HCT116 (cell line): ENCODE data around the gene ACOT7. TPM values are rescaled to one million over a fixed set of nuclear protein-coding genes. Genes with fewer than 3 reads are reported as not detected.

Experiments used
- ATAC-seq: fragments of 200-7000 bp; cut with Tn5 transposase; 2 replicates; pipeline ENCODE4 v1.9.1; 2020; ENCODE audit warnings: mild to moderate bottlenecking, moderate library complexity
- BruUV-seq: library from RNA; stranded (reverse); fragments of 400-500 nt; replicated peaks from 2 replicates; lab custom pipeline; 2021; lab: Mats Ljungman, UMichigan
- CTCF ChIA-PET: fragments of 300-600 bp; sonication (Branson Sonifier 250); formaldehyde crosslinking; loops from one replicate; lab custom pipeline; 2021; ENCODE audit warnings: antibody characterized with exemption; lab: Charles Lee
- POLR2A ChIA-PET: fragments of 300-600, 350-600 bp; sonication (Branson Sonifier 250); formaldehyde crosslinking; loops from one replicate; lab custom pipeline; 2021; ENCODE audit warnings: antibody characterized with exemption; lab: Charles Lee
- RAD21 ChIA-PET, 2 experiments: fragments of 300-600 bp; sonication (Branson Sonifier 250); formaldehyde crosslinking; loops; one replicate each; lab custom pipeline; 2023; ENCODE audit warnings: low total read pairs in 2 of 2; ENCODE audit not compliant: uncharacterized antibody in 2 of 2, unreplicated experiment in 2 of 2, low non-redundant PET in 1 of 2; lab: Charles Lee
- DNase-seq: peaks from one replicate; pipeline ENCODE4 v3.0.0-alpha.2; 2010; ENCODE audit warnings: low read depth, low spot score
- H2AFZ ChIP-seq: fragments of 200-600 bp; shearing (Covaris generic), sonication (generic); 2 replicates; pipeline ENCODE4 v1.6.1; 2017; ENCODE audit warnings: low read depth, mixed run types, mixed read lengths, antibody characterized with exemption, low read length; ENCODE audit not compliant: poor library complexity, severe bottlenecking
- H3K27ac ChIP-seq: 2 replicates; pipeline ENCODE4 v1.5.1; 2012; ENCODE audit warnings: low read depth, low read length
- H3K27me3 ChIP-seq: fragments of 200-600 bp; sonication (generic); 2 replicates; pipeline ENCODE4 v1.6.1; 2016; ENCODE audit warnings: mixed run types, low read length, mixed read lengths; ENCODE audit not compliant: insufficient read depth
- H3K36me3 ChIP-seq, 2 experiments: fragments of 200-500 bp in 1 of 2; fragments of 200-600 bp in 1 of 2; sonication (Bioruptor generic) in 1 of 2; sonication (generic) in 1 of 2; 2 replicates each; pipeline versions ENCODE4 v1.5.1 to v1.6.1; 2014 to 2016; ENCODE audit warnings: low read length in 2 of 2, inconsistent platforms in 1 of 2, mixed read lengths in 1 of 2, mixed run types in 1 of 2; ENCODE audit not compliant: insufficient read depth in 2 of 2, control insufficient read depth in 1 of 2
- H3K4me1 ChIP-seq, 2 experiments: fragments of 200-600 bp in 1 of 2; sonication (generic) in 1 of 2; 2 replicates each; pipeline versions ENCODE4 v1.5.1 to v1.6.1; 2012 to 2017; ENCODE audit warnings: low read length in 2 of 2, inconsistent platforms in 1 of 2, mild to moderate bottlenecking in 1 of 2, mixed read lengths in 1 of 2, mixed run types in 1 of 2, moderate library complexity in 1 of 2; ENCODE audit not compliant: insufficient read depth in 2 of 2, control insufficient read depth in 1 of 2
- H3K4me2 ChIP-seq: fragments of 200-600 bp; sonication (generic); 2 replicates; pipeline ENCODE4 v1.6.1; 2017; ENCODE audit warnings: mixed run types, low read length, mixed read lengths
- H3K4me3 ChIP-seq, 2 experiments: fragments of 200-600 bp in 1 of 2; sonication (generic) in 1 of 2; replicated peaks in 1 of 2; 2 replicates each; pipeline ENCODE4 v1.5.1; 2011 to 2016; ENCODE audit warnings: low read length in 2 of 2, control low read depth in 1 of 2, low read depth in 1 of 2, mild to moderate bottlenecking in 1 of 2, mixed read lengths in 1 of 2, mixed run types in 1 of 2
- H3K79me2 ChIP-seq: fragments of 200-600 bp; sonication (generic); 2 replicates; pipeline ENCODE4 v1.6.1; 2017; ENCODE audit warnings: mild to moderate bottlenecking, mixed run types, low read length, moderate library complexity, mixed read lengths; ENCODE audit not compliant: insufficient read depth
- H3K9ac ChIP-seq: fragments of 200-600 bp; sonication (generic); 2 replicates; pipeline ENCODE4 v1.6.1; 2016; ENCODE audit warnings: low read length, mixed read lengths
- H3K9me2 ChIP-seq: fragments of 200-600 bp; sonication (generic), shearing (Covaris generic); 2 replicates; pipeline ENCODE4 v1.6.1; 2017; ENCODE audit warnings: mixed run types, mild to moderate bottlenecking, moderate library complexity; ENCODE audit not compliant: insufficient read depth
- H3K9me3 ChIP-seq, 2 experiments: fragments of 200-500 bp in 1 of 2; fragments of 200-600 bp in 1 of 2; sonication (Bioruptor generic) in 1 of 2; sonication (generic) in 1 of 2; 2 replicates each; pipeline ENCODE4 v1.6.1; 2014 to 2017; ENCODE audit warnings: low read length in 2 of 2, mixed read lengths in 2 of 2, inconsistent platforms in 1 of 2, low read depth in 1 of 2, mild to moderate bottlenecking in 1 of 2, mixed run types in 1 of 2, moderate library complexity in 1 of 2; ENCODE audit not compliant: control insufficient read depth in 1 of 2, insufficient read depth in 1 of 2
- H4K20me1 ChIP-seq: fragments of 200-600 bp; sonication (generic), shearing (Covaris generic); 2 replicates; pipeline ENCODE4 v1.6.1; 2017; ENCODE audit warnings: mixed run types, mild to moderate bottlenecking, moderate library complexity; ENCODE audit not compliant: insufficient read depth
- CBX3 ChIP-seq: IDR thresholded peaks from 2 replicates; pipeline ENCODE4 v1.6.1; 2012; ENCODE audit warnings: low read depth
- EGR1 ChIP-seq: IDR thresholded peaks from 2 replicates; pipeline ENCODE4 v1.6.1; 2012; ENCODE audit warnings: low read depth
- ELF1 ChIP-seq: IDR thresholded peaks from 2 replicates; pipeline ENCODE4 v1.6.1; 2012; ENCODE audit warnings: low read depth, borderline replicate concordance
- POLR2A ChIP-seq: IDR thresholded peaks from 2 replicates; pipeline ENCODE4 v1.7.0; 2011; ENCODE audit warnings: borderline replicate concordance; ENCODE audit not compliant: insufficient read depth, insufficient read length; ENCODE audit errors: extremely low read depth
- intact Hi-C: fragments of 100-400 bp; cut with micrococcal nuclease; formaldehyde crosslinking; loops from 2 replicates; pipeline ENCODE4 v1.10.0; 2022
- total RNA-seq: library from RNA; stranded (reverse); gene quantifications from one replicate; pipeline ENCODE4 v1.2.1, GENCODE V29; 2021; ENCODE audit not compliant: unreplicated experiment
- TF ChIP-seq, protein P1 (sequence below): IDR thresholded peaks from 2 replicates; pipeline ENCODE4 v1.6.1; 2012; ENCODE audit warnings: low read depth
- TF ChIP-seq, protein P2 (sequence below): IDR thresholded peaks from 2 replicates; pipeline ENCODE4 v1.6.1; 2012

ACOT7 gene
- total RNA-seq, 1 experiment from 2014 or later = 162 TPM

DNA sequence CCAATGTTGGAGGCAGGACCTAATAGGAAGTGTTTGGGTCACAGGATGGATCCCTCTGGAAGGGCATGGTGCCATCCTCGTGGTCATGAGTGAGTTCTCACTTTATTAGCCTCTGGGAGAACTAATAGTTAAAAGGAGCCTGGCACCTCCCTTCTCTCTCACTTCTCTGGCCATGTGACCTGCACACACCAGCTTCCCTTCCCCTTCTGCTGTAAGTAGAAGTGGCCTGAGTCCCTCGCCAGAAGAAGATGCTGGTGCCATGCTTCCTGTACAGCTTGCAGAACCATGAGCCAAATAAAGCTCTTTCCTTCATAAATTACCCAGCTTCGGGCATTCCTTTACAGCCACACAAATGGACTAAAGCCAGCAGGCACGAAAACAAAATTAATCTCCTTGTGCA lies 23.6 kb downstream of the ACOT7 start:
- TF ChIP-seq, protein P1, sequence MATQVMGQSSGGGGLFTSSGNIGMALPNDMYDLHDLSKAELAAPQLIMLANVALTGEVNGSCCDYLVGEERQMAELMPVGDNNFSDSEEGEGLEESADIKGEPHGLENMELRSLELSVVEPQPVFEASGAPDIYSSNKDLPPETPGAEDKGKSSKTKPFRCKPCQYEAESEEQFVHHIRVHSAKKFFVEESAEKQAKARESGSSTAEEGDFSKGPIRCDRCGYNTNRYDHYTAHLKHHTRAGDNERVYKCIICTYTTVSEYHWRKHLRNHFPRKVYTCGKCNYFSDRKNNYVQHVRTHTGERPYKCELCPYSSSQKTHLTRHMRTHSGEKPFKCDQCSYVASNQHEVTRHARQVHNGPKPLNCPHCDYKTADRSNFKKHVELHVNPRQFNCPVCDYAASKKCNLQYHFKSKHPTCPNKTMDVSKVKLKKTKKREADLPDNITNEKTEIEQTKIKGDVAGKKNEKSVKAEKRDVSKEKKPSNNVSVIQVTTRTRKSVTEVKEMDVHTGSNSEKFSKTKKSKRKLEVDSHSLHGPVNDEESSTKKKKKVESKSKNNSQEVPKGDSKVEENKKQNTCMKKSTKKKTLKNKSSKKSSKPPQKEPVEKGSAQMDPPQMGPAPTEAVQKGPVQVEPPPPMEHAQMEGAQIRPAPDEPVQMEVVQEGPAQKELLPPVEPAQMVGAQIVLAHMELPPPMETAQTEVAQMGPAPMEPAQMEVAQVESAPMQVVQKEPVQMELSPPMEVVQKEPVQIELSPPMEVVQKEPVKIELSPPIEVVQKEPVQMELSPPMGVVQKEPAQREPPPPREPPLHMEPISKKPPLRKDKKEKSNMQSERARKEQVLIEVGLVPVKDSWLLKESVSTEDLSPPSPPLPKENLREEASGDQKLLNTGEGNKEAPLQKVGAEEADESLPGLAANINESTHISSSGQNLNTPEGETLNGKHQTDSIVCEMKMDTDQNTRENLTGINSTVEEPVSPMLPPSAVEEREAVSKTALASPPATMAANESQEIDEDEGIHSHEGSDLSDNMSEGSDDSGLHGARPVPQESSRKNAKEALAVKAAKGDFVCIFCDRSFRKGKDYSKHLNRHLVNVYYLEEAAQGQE = no peak
- TF ChIP-seq EGR1 (no peak), POLR2A (no peak), CBX3 (no peak), ELF1 (no peak)
- TF ChIP-seq, protein P2, sequence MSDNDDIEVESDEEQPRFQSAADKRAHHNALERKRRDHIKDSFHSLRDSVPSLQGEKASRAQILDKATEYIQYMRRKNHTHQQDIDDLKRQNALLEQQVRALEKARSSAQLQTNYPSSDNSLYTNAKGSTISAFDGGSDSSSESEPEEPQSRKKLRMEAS = no peak
- H3K9me3 ChIP-seq = no peaks in the 10 kb centered on the region
- H3K9me2 ChIP-seq = no peaks in the 10 kb centered on the region
- ATAC-seq (no peak), DNase-seq (no peak)
- H2AFZ ChIP-seq = no peak overlapping the region
- ChIA-PET CTCF (interaction anchor here (1.3 kb wide), 1 partner anchor 8 kb away, joined by 4 read pairs; no protein-coding TSS in a partner anchor), POLR2A (interaction anchor here (1.0 kb wide), 1 partner anchor 24 kb away, joined by 3 read pairs; the partner anchor contains the start of gene ACOT7), RAD21 (no interaction called here)
- H3K4me1 ChIP-seq = peaks cover 14 to 58% of the 10 kb centered on the region in 2 experiments; a peak in 3 of 4 replicates
- intact Hi-C loops = no loop called here
- no peak overlapping the region for H3K9ac ChIP-seq
- no peak overlapping the region; the same call in 1 of the 2 replicates for H3K4me2 ChIP-seq
- H4K20me1 ChIP-seq = peaks cover 4% of the 10 kb centered on the region; the same call in 1 of the 2 replicates
- H3K79me2 ChIP-seq = peaks cover 64% of the 10 kb centered on the region
- no peaks in the 10 kb centered on the region for H3K27me3 ChIP-seq
- H3K27ac ChIP-seq = no peak overlapping the region
- BruUV-seq = no TSS peak
- 0 out of 4 replicates have a peak, but pooled peaks cover 0 to 5% of the 10 kb centered on the region in 2 experiments for H3K36me3 ChIP-seq
- no peak overlapping the region for H3K4me3 ChIP-seq
